ENCODE data around the gene UBE2O. TPM values are rescaled to one million over a fixed set of nuclear protein-coding genes. Genes with fewer than 3 reads are reported as not detected.

Gene UBE2O
- total RNA-seq, 5 donors from 2014 or later (not counting 1 experiment from before 2014, with no cell fraction given), result 33.9 to 57.8 (median 47.5) TPM

DNA sequence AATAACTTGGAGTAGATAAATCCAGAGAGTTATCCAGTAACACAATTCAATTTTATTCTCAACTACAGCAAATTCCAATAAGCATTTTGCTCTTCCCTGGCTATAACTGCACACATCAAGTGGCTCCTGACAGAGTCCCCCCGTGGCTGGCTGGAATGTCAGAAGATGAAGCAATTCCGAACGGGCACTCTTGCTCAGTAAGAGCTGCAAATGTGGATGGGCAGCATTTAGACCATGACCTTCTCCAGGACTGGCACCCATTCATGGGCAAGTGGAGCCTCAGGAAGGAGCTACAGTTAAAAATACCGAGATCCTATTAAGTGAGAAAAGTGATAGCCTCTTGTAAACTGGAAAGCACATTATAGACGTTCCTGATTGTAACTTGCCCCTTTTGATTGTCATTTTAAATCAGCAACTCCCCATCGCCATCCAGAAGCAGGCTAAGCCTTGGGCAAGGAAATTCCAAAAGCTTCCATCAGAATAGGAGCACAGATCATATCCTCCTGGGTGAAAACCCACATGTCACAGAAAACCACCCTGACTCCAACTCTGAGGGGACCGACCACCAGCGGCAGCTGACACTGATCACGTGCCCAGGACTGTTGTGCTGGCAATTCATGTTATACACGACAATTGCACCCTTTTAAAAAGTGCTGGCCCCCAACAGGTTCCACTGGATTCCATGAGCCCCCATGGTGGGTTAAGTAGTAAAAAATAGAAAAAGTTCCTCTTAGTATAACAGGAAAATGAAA is 7.1 kb downstream of the UBE2O start:
- Histone ChIP-seq H3K4me3 (ENCODE audit: control insufficient read depth in 1 of 2, extremely low read depth in 1 of 2, low read length in 1 of 2) (no peak overlapping the region), H3K9me3 (no peaks in the 10 kb centered on the region), H3K36me3 (ENCODE audit: control insufficient read depth in 2 of 2, extremely low read depth in 1 of 2, insufficient read depth in 1 of 2, low read length in 1 of 2) (peaks cover 0 to 6% of the 10 kb centered on the region in 2 donors), H3K27me3 (replicated peaks in 1 of 2; ENCODE audit: control insufficient read depth in 2 of 2, extremely low read depth in 1 of 2, insufficient read depth in 2 of 2, low read length in 1 of 2) (no peaks in the 10 kb centered on the region), H3K4me1 (ENCODE audit: control insufficient read depth in 1 of 2, extremely low read depth in 1 of 2, insufficient read depth in 2 of 2, low read length in 2 of 2) (peaks cover 4 to 11% of the 10 kb centered on the region in 2 experiments), H3K27ac (ENCODE audit: low read length) (no peak overlapping the region)
- no peaks in the 10 kb centered on the region for H3K9me3 Mint-ChIP-seq
- ATAC-seq (replicated peaks in 1 of 4) (no peak), DNase-seq (no peak)
- ChIA-PET CTCF (interaction anchor here in 1 of 2 donors (1.0 kb wide), 1 partner anchor 18 kb away, joined by 3 read pairs; no protein-coding TSS in a partner anchor), POLR2A (no interaction called here)
- no peaks in the 10 kb centered on the region for H3K27me3 Mint-ChIP-seq
- no peak overlapping the region for H3K27ac Mint-ChIP-seq
- no peak overlapping the region for H3K4me3 Mint-ChIP-seq
- 96% methylated on average over 7 of the region's 10 CpGs for WGBS (ENCODE audit: insufficient coverage)
- peaks cover 83 to 87% (median 86%) of the 10 kb centered on the region in 3 donors for H3K4me1 Mint-ChIP-seq
- H3K36me3 Mint-ChIP-seq, result peaks cover 8% of the 10 kb centered on the region

DNA sequence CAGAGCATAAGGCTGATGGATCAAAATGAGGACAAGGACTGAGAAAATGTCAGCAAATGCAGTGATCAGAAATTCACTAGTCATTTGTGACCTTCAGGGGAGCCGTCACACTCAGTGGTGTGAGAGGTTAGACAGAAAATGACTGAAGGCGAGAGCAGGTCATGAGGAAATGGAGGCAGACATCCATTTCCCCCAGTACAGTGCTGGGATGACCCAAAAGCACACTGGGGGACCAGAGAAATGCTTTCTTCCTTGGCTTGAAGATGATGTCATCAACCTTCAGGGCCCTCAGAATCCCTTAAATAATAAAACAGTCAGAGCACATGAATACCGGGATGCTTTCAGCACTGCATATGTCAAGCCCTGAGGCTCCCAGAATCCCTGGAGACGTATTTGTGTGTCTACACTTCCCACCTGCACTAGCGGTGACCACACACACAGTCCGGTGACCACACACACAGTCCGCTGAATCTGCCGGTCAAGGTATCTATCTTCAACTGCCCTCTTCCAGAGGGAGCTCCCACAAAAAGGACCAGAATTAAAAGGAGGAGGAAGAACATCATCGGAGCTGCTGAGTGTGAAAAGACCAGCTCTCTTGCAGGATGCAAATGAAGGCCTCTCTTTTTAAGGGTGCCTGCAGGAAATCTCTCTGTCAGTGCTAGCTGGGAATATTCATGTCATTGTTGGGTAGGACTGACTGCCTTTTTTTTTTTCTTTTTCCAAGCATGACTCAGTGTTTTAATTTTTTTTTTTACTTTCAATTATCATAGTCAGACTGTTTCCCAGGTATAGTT is 8.2 kb downstream of the UBE2O start:
- no peak overlapping the region for H3K27ac ChIP-seq (ENCODE audit: low read length)
- peaks cover 77 to 85% (median 83%) of the 10 kb centered on the region in 3 donors for H3K4me1 Mint-ChIP-seq
- no peaks in the 10 kb centered on the region for H3K27me3 ChIP-seq (replicated peaks in 1 of 2; ENCODE audit: control insufficient read depth in 2 of 2, extremely low read depth in 1 of 2, insufficient read depth in 2 of 2, low read length in 1 of 2)
- peaks cover 8% of the 10 kb centered on the region for H3K36me3 Mint-ChIP-seq
- ChIA-PET CTCF (interaction anchor here in 1 of 2 donors (1.3 kb wide), 1 partner anchor 9 kb away, joined by 3 read pairs; the partner anchor contains the start of gene UBE2O), POLR2A (no interaction called here)
- no peak overlapping the region for H3K27ac Mint-ChIP-seq
- no peaks in the 10 kb centered on the region for H3K27me3 Mint-ChIP-seq
- no peak for DNase-seq
- H3K9me3 ChIP-seq, result no peaks in the 10 kb centered on the region
- H3K4me3 Mint-ChIP-seq, result no peak overlapping the region
- no peak overlapping the region for H3K4me3 ChIP-seq (ENCODE audit: control insufficient read depth in 1 of 2, extremely low read depth in 1 of 2, low read length in 1 of 2)
- H3K4me1 ChIP-seq (ENCODE audit: control insufficient read depth in 1 of 2, extremely low read depth in 1 of 2, insufficient read depth in 2 of 2, low read length in 2 of 2), result peaks cover 4 to 10% of the 10 kb centered on the region in 2 experiments
- H3K9me3 Mint-ChIP-seq, result no peaks in the 10 kb centered on the region
- no peak for ATAC-seq (replicated peaks in 1 of 4)
- peaks cover 0 to 6% of the 10 kb centered on the region in 2 donors for H3K36me3 ChIP-seq (ENCODE audit: control insufficient read depth in 2 of 2, extremely low read depth in 1 of 2, insufficient read depth in 1 of 2, low read length in 1 of 2)
- WGBS (ENCODE audit: insufficient coverage), result 88% methylated on average over 2 of the region's 9 CpGs

DNA sequence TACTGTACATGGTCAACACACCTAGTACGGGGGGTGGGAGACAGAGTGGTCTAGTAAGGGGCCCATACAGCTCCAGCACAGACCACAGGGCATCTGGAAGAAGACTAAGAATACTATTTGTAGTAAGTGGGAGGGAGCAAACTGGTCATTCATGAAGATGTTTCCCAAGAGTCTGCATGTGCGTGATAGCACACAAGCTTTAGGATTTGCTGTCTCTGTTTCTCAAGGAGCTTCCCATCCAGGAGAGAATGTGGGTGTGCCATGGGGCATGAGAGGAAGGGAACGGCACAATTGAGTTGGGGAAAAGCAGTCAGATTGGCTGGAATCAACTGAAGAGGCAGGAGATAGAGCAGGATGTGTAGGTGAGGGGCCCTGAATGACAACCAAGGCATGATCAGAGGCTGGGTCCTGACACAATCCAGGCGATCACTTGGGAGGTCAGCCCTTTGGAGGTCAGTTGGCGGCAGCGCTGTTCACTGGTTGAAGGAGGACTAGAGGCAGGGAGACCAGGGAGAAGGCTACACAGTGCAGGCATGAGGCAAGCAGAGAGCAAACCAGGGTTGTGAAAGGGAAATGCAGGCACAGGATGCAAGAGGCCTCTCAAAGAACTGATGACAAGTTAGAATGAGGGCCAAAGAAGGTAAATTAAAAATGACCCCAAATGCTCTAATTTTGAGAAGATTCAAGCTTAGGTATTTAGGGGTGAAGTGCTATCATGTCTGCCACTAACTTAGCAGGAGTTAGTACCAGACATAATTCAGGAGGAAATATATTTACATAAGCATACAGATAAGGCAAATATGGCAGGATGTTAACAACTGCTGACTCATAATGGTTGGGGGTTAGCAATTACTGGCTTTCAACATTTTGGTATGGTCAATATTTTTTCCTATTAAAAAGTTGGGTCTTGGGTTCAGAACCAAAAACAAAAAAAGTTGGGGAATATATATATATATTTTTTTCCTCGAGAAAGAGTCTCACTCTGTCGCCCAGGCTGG is 10.3 kb downstream of the UBE2O start:
- H3K4me1 ChIP-seq (ENCODE audit: control insufficient read depth in 1 of 2, extremely low read depth in 1 of 2, insufficient read depth in 2 of 2, low read length in 2 of 2), result peaks cover 4 to 10% of the 10 kb centered on the region in 2 experiments
- DNase-seq, result no peak
- no peaks in the 10 kb centered on the region for H3K27me3 ChIP-seq (replicated peaks in 1 of 2; ENCODE audit: control insufficient read depth in 2 of 2, extremely low read depth in 1 of 2, insufficient read depth in 2 of 2, low read length in 1 of 2)
- Mint-ChIP-seq H3K4me3 (no peak overlapping the region), H3K36me3 (peaks cover 8% of the 10 kb centered on the region), H3K27ac (no peak overlapping the region), H3K27me3 (no peaks in the 10 kb centered on the region), H3K4me1 (peaks cover 66 to 81% (median 80%) of the 10 kb centered on the region in 3 donors), H3K9me3 (no peaks in the 10 kb centered on the region)
- peaks cover 0 to 2% of the 10 kb centered on the region in 2 donors for H3K36me3 ChIP-seq (ENCODE audit: control insufficient read depth in 2 of 2, extremely low read depth in 1 of 2, insufficient read depth in 1 of 2, low read length in 1 of 2)
- ChIA-PET POLR2A (interaction anchor here in 1 of 2 donors (0.5 kb wide), 1 partner anchor 1312 kb away, joined by 4 read pairs; no protein-coding TSS in a partner anchor), CTCF (no interaction called here)
- no peaks in the 10 kb centered on the region for H3K9me3 ChIP-seq
- H3K4me3 ChIP-seq (ENCODE audit: control insufficient read depth in 1 of 2, extremely low read depth in 1 of 2, low read length in 1 of 2), result no peak overlapping the region
- WGBS (ENCODE audit: insufficient coverage), result 96% methylated on average over 6 of the region's 8 CpGs
- ATAC-seq (replicated peaks in 1 of 4), result no peak
- H3K27ac ChIP-seq (ENCODE audit: low read length), result no peak overlapping the region

DNA sequence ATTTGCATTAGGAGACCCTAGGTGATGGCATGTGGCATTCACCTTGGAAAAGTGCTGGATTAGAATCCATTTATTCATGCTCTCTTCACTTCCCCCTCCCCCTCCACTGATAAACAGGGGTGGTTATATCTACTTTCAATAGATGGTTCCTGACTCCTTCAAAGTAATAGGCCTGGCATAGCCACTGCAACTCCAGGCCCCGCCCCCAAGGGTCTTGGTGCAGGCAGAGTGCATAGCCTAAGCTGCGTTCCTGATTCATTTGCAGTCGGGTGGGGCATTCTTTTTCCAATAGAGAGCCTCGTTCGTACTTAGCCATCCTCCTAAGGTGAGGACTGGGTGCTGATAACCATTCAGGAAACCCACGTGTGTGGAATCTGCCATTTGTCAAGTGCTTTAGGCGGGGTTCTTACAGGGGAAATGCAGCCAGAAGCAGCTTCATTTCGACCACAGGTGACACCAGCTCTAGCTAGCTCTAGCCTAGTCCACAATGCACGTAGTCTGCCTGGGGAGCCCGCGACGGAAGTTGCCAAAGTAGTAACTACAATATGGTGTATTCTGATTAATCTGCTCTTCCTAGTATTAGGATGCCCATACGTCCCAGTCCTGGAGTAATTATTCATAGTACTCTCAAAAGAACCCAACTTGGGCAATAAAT is 11.1 kb downstream of the UBE2O start:
- Histone ChIP-seq H3K9me3 (no peaks in the 10 kb centered on the region), H3K4me1 (ENCODE audit: control insufficient read depth in 1 of 2, extremely low read depth in 1 of 2, insufficient read depth in 2 of 2, low read length in 2 of 2) (peaks cover 4 to 10% of the 10 kb centered on the region in 2 experiments), H3K4me3 (ENCODE audit: control insufficient read depth in 1 of 2, extremely low read depth in 1 of 2, low read length in 1 of 2) (no peak overlapping the region), H3K27me3 (replicated peaks in 1 of 2; ENCODE audit: control insufficient read depth in 2 of 2, extremely low read depth in 1 of 2, insufficient read depth in 2 of 2, low read length in 1 of 2) (no peaks in the 10 kb centered on the region), H3K36me3 (ENCODE audit: control insufficient read depth in 2 of 2, extremely low read depth in 1 of 2, insufficient read depth in 1 of 2, low read length in 1 of 2) (peaks cover 0 to 2% of the 10 kb centered on the region in 2 donors), H3K27ac (ENCODE audit: low read length) (no peak overlapping the region)
- Mint-ChIP-seq H3K36me3 (peaks cover 8% of the 10 kb centered on the region), H3K4me1 (peaks cover 59 to 74% (median 73%) of the 10 kb centered on the region in 3 donors), H3K27me3 (no peaks in the 10 kb centered on the region), H3K27ac (no peak overlapping the region), H3K9me3 (no peaks in the 10 kb centered on the region), H3K4me3 (no peak overlapping the region)
- no peak for ATAC-seq (replicated peaks in 1 of 4)
- ChIA-PET POLR2A (interaction anchor here in 1 of 2 donors (0.5 kb wide), 1 partner anchor 1311 kb away, joined by 4 read pairs; no protein-coding TSS in a partner anchor), CTCF (no interaction called here)
- WGBS (ENCODE audit: insufficient coverage), result 76% methylated on average over 7 of the region's 13 CpGs
- no peak for DNase-seq

DNA sequence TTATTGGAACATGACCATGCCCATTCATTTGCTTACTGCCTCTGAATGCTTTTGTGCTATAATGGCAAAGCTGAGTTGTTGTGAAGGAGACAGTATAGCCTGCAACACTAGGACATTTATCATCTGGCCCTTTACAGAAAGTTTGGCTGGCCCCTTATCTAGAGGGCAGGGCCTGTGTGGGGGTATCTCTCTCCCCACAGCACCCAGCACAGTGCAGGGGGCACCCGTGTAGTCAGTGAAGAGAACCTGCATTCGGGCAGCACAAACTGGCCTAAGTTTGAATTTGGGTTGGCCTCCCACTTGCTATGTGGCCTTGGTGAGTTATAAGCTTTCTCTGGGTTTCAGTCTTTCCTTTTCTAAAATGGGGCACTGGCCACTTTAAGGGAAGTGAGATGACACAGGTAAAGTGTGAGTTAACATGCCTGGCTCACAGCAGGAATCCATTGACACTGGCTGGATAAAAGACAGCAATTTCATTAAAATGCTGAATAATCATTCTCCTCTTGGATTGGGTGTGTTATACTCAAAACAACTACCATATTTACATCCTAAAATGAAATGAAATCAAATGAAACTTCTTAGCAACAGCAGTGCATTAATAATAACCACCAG is 12.1 kb downstream of the UBE2O start:
- no peaks in the 10 kb centered on the region for H3K27me3 Mint-ChIP-seq
- CTCF ChIA-PET, result no interaction called here
- H3K9me3 Mint-ChIP-seq, result no peaks in the 10 kb centered on the region
- ATAC-seq (replicated peaks in 1 of 4) (no peak), DNase-seq (no peak)
- H3K9me3 ChIP-seq, result no peaks in the 10 kb centered on the region
- H3K27ac ChIP-seq (ENCODE audit: low read length), result no peak overlapping the region
- peaks cover 4 to 10% of the 10 kb centered on the region in 2 experiments for H3K4me1 ChIP-seq (ENCODE audit: control insufficient read depth in 1 of 2, extremely low read depth in 1 of 2, insufficient read depth in 2 of 2, low read length in 2 of 2)
- peaks cover 59 to 72% (median 70%) of the 10 kb centered on the region in 3 donors for H3K4me1 Mint-ChIP-seq
- no peak overlapping the region for H3K27ac Mint-ChIP-seq
- WGBS (ENCODE audit: insufficient coverage), result no CpG with 5 or more reads among the region's 2 CpGs
- H3K4me3 ChIP-seq (ENCODE audit: control insufficient read depth in 1 of 2, extremely low read depth in 1 of 2, low read length in 1 of 2), result no peak overlapping the region
- POLR2A ChIA-PET, result no interaction called here
- peaks cover 8% of the 10 kb centered on the region for H3K36me3 Mint-ChIP-seq
- no peak overlapping the region for H3K4me3 Mint-ChIP-seq
- peaks cover 0 to 2% of the 10 kb centered on the region in 2 donors for H3K36me3 ChIP-seq (ENCODE audit: control insufficient read depth in 2 of 2, extremely low read depth in 1 of 2, insufficient read depth in 1 of 2, low read length in 1 of 2)
- no peaks in the 10 kb centered on the region for H3K27me3 ChIP-seq (replicated peaks in 1 of 2; ENCODE audit: control insufficient read depth in 2 of 2, extremely low read depth in 1 of 2, insufficient read depth in 2 of 2, low read length in 1 of 2)

Data from T-cell (primary cell).